Stimulated activated naive CD8-positive, alpha-beta T cell treated with anti-CD3 and anti-CD28 coated beads, Interleukin-15, amount 100 ng/mL, for 72 hours (primary cell): Measurements from ENCODE around the gene BAG2.
A peak's percentile ranks its signal among the peaks of the same experiment; 100 is the strongest.

Source experiments
- ATAC-seq: fragments of 150-1000 bp; cut with Tn5 transposase; 2 replicates; pipeline ENCODE4 v1.10.0; 2021; ENCODE audit warnings: mild to moderate bottlenecking, moderate library complexity
- DNase-seq, 2 donors: peaks; one replicate each; pipeline ENCODE4 v3.0.0; 2021 to 2022
- H3K27ac Mint-ChIP-seq, 2 donors: one replicate each; pipeline ENCODE4 v1.8.0; 2022; ENCODE audit warnings: mild to moderate bottlenecking in 2 of 2, mixed read lengths in 2 of 2, moderate library complexity in 2 of 2
- H3K27me3 Mint-ChIP-seq: one replicate; pipeline ENCODE4 v1.8.0; 2022; ENCODE audit warnings: mixed read lengths
- H3K4me1 Mint-ChIP-seq: one replicate; pipeline ENCODE4 v1.8.0; 2022; ENCODE audit warnings: mild to moderate bottlenecking, mixed read lengths
- H3K4me3 Mint-ChIP-seq, 2 donors: one replicate each; pipeline ENCODE4 v1.8.0; 2022; ENCODE audit warnings: mild to moderate bottlenecking in 2 of 2, mixed read lengths in 2 of 2, moderate library complexity in 1 of 2
- H3K9me3 Mint-ChIP-seq, 2 donors: one replicate each; pipeline ENCODE4 v1.8.0; 2022; ENCODE audit warnings: mixed read lengths in 2 of 2

Gene BAG2

GRCh38 chr6:57162028-57162427 is 10.1 kb upstream of the BAG2 start:
- no peak for DNase-seq
- H3K27me3 Mint-ChIP-seq = no peaks in the 10 kb centered on the region
- H3K27ac Mint-ChIP-seq = no peak overlapping the region
- peaks cover 5 to 12% of the 10 kb centered on the region in 2 donors for H3K9me3 Mint-ChIP-seq
- H3K4me1 Mint-ChIP-seq = peaks cover 6% of the 10 kb centered on the region
- no peak overlapping the region for H3K4me3 Mint-ChIP-seq
- no peak for ATAC-seq

- H3K27ac Mint-ChIP-seq = no peak overlapping the region
- H3K27me3 Mint-ChIP-seq = no peaks in the 10 kb centered on the region
- peaks cover 6% of the 10 kb centered on the region for H3K4me1 Mint-ChIP-seq
- H3K4me3 Mint-ChIP-seq = no peak overlapping the region
- no peak for DNase-seq
- no peak for ATAC-seq
- peaks cover 5 to 12% of the 10 kb centered on the region in 2 donors for H3K9me3 Mint-ChIP-seq
Observed at GRCh38 chr6:57162516-57162915, 9.6 kb upstream of the BAG2 start.

GRCh38 chr6:57163956-57164355 is 8.2 kb upstream of the BAG2 start:
- peaks cover 5 to 12% of the 10 kb centered on the region in 2 donors for H3K9me3 Mint-ChIP-seq
- ATAC-seq (no peak), DNase-seq (no peak)
- no peak overlapping the region for H3K4me3 Mint-ChIP-seq
- no peaks in the 10 kb centered on the region for H3K4me1 Mint-ChIP-seq
- no peaks in the 10 kb centered on the region for H3K27me3 Mint-ChIP-seq
- no peak overlapping the region for H3K27ac Mint-ChIP-seq

- Mint-ChIP-seq H3K4me1 (peaks cover under 1% of the 10 kb centered on the region), H3K4me3 (no peak overlapping the region), H3K27ac (no peak overlapping the region), H3K27me3 (no peaks in the 10 kb centered on the region), H3K9me3 (peaks cover 5 to 12% of the 10 kb centered on the region in 2 donors)
- no peak for DNase-seq
- no peak for ATAC-seq
Observed at GRCh38 chr6:57165080-57165479, 7.0 kb upstream of the BAG2 start.

GRCh38 chr6:57173056-57173885 is 1.1 kb downstream of the BAG2 start:
- no peak for ATAC-seq
- peak; percentile 6 to 36 for DNase-seq
- peak overlapping the region; percentile 98 for H3K27ac Mint-ChIP-seq
- no peaks in the 10 kb centered on the region for H3K9me3 Mint-ChIP-seq
- peaks cover 55% of the 10 kb centered on the region for H3K4me1 Mint-ChIP-seq
- H3K4me3 Mint-ChIP-seq = peak overlapping the region; percentile 91 to 99
- no peaks in the 10 kb centered on the region for H3K27me3 Mint-ChIP-seq

DNA sequence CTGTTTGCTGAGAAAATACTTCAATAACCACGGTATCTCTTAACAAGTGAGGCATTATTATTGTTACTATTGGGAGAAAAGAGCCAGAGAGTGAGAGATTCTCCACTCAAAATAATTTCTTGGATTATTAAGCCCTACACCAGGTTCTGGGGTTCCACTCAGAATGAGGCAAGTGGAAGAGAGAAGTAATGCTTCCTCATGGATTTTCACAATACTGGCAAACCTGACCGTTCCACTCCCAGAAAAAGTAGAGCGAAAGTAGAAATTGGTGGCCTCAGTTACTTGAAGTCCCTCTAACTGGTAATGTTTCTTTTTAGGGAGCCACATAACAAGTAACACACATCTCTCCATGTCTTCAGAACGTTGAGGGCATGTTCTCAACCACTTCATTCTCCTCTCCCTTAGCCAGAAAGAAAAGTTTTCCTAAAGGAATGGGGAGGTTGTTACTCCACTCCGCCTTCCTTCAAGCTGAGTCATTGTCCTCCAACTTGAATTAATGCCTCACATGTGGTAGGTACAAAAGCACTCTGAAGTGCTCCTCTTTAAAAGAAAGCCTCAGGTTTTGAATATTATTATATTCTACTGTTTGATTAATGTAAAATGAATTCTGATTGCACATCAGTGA is 1.9 kb downstream of the BAG2 start:
- ATAC-seq (no peak), DNase-seq (no peak)
- H3K27ac Mint-ChIP-seq = peak overlapping the region in 1 of 2 donors; percentile 64
- H3K4me3 Mint-ChIP-seq = peak overlapping the region; percentile 91 to 99
- no peaks in the 10 kb centered on the region for H3K27me3 Mint-ChIP-seq
- H3K9me3 Mint-ChIP-seq = no peaks in the 10 kb centered on the region
- peaks cover 55% of the 10 kb centered on the region for H3K4me1 Mint-ChIP-seq

GRCh38 chr6:57174511-57174907 is 2.4 kb downstream of the BAG2 start:
- peak overlapping the region in 1 of 2 donors; percentile 99 for H3K4me3 Mint-ChIP-seq
- ATAC-seq = no peak
- no peak for DNase-seq
- H3K4me1 Mint-ChIP-seq = peaks cover 55% of the 10 kb centered on the region
- no peak overlapping the region for H3K27ac Mint-ChIP-seq
- no peaks in the 10 kb centered on the region for H3K27me3 Mint-ChIP-seq
- H3K9me3 Mint-ChIP-seq = no peaks in the 10 kb centered on the region

GRCh38 chr6:57177545-57178265 is 5.6 kb downstream of the BAG2 start:
- no peak overlapping the region for H3K27ac Mint-ChIP-seq
- no peak for ATAC-seq
- no peak for DNase-seq
- peaks cover 44% of the 10 kb centered on the region for H3K4me1 Mint-ChIP-seq
- no peak overlapping the region for H3K4me3 Mint-ChIP-seq
- H3K27me3 Mint-ChIP-seq = no peaks in the 10 kb centered on the region
- H3K9me3 Mint-ChIP-seq = no peaks in the 10 kb centered on the region

- Mint-ChIP-seq H3K4me1 (peaks cover 27% of the 10 kb centered on the region), H3K27ac (peak overlapping the region in 1 of 2 donors; percentile 12), H3K4me3 (no peak overlapping the region), H3K9me3 (no peaks in the 10 kb centered on the region), H3K27me3 (no peaks in the 10 kb centered on the region)
- DNase-seq = no peak
- ATAC-seq = no peak
Observed at GRCh38 chr6:57180596-57180995, 8.5 kb downstream of the BAG2 start.

DNA sequence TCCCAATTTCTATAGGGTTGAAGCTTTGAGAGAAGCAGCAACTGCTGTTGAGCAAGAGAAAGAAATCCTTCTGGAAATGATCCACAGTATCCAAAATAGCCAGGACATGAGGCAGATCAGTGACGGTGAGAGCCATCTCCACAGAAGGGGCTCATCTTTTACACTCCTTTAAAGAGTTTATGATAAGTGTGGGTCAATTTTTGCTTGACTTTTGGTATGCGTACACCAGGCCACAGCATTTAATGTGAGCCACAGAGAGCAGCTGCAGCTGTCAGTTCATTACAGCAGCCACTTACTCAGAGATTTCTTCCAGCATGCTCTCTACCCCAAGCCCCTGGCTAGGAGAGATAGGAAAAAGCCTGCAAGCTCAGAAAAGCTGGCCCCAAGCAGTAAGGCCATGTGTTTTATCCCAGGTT is 9.9 kb downstream of the BAG2 start:
- DNase-seq (no peak), ATAC-seq (no peak)
- H3K4me3 Mint-ChIP-seq = no peak overlapping the region
- H3K9me3 Mint-ChIP-seq = no peaks in the 10 kb centered on the region
- no peaks in the 10 kb centered on the region for H3K27me3 Mint-ChIP-seq
- peaks cover 13% of the 10 kb centered on the region for H3K4me1 Mint-ChIP-seq
- H3K27ac Mint-ChIP-seq = peak overlapping the region; percentile 4 to 14

- ATAC-seq (no peak), DNase-seq (no peak)
- H3K27me3 Mint-ChIP-seq = no peaks in the 10 kb centered on the region
- no peak overlapping the region for H3K4me3 Mint-ChIP-seq
- H3K4me1 Mint-ChIP-seq = peaks cover 7% of the 10 kb centered on the region
- no peaks in the 10 kb centered on the region for H3K9me3 Mint-ChIP-seq
- H3K27ac Mint-ChIP-seq = peak overlapping the region in 1 of 2 donors; percentile 27
Observed at GRCh38 chr6:57183336-57183735, 11.2 kb downstream of the BAG2 start.

DNA sequence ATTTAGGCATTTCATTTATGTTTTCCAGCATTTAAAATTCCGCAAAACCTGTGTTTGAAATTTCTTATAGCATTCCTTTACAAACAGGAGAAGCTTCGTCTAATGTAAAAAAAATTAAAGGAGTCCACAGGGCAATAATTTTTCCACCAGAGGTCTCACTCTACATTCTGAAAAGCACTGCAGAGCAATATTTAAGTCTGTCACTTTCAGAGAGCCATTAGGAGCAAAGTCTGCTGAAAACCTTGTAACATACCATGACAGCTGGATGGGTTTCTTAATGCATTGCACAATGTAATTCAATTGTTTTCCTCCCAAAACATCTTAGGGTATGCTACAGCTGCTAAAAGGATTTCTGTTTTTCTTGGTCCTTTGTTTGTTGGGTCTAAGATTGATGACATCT is 18.0 kb downstream of the BAG2 start:
- Mint-ChIP-seq H3K27me3 (no peaks in the 10 kb centered on the region), H3K4me3 (no peak overlapping the region), H3K4me1 (no peaks in the 10 kb centered on the region), H3K27ac (no peak overlapping the region), H3K9me3 (no peaks in the 10 kb centered on the region)
- DNase-seq = no peak
- no peak for ATAC-seq

GRCh38 chr6:57193177-57193576 is 21.1 kb downstream of the BAG2 start:
- H3K9me3 Mint-ChIP-seq = no peaks in the 10 kb centered on the region
- DNase-seq (no peak), ATAC-seq (no peak)
- no peak overlapping the region for H3K4me3 Mint-ChIP-seq
- H3K27ac Mint-ChIP-seq = no peak overlapping the region
- H3K27me3 Mint-ChIP-seq = no peaks in the 10 kb centered on the region
- H3K4me1 Mint-ChIP-seq = no peaks in the 10 kb centered on the region

GRCh38 chr6:57195457-57195856 is 23.3 kb downstream of the BAG2 start:
- Mint-ChIP-seq H3K9me3 (no peaks in the 10 kb centered on the region), H3K27me3 (no peaks in the 10 kb centered on the region), H3K4me3 (no peak overlapping the region), H3K27ac (no peak overlapping the region), H3K4me1 (no peaks in the 10 kb centered on the region)
- DNase-seq (no peak), ATAC-seq (no peak)

GRCh38 chr6:57198926-57199636 is 27.0 kb downstream of the BAG2 start:
- no peak for ATAC-seq
- Mint-ChIP-seq H3K27me3 (no peaks in the 10 kb centered on the region), H3K4me3 (no peak overlapping the region)

More at GRCh38 chr6:57198926-57199636, 27.0 kb downstream of the BAG2 start:
- H3K4me1 Mint-ChIP-seq = no peaks in the 10 kb centered on the region
- H3K9me3 Mint-ChIP-seq = no peaks in the 10 kb centered on the region
- H3K27ac Mint-ChIP-seq = peak overlapping the region in 1 of 2 donors; percentile 37
- no peak for DNase-seq
